Neural crest cell (in vitro differentiated cells): ENCODE results near the gene YES1. TPM values are rescaled to one million over a fixed set of nuclear protein-coding genes. Genes with fewer than 3 reads are reported as not detected.
A peak's percentile ranks its signal among the peaks of the same experiment; 100 is the strongest.
"Not testable (repeated sequence)": the region's sequence is repeated elsewhere in the genome, so short reads cannot be mapped to it uniquely, and the experiment has no call there.

Source experiments
- DNase-seq: peaks from one replicate; pipeline ENCODE4 v3.0.0; 2021; ENCODE audit warnings: low read depth, mixed read lengths, low spot score
- H3K27ac Mint-ChIP-seq: one replicate; pipeline ENCODE4 v1.8.0; 2021; ENCODE audit warnings: mild to moderate bottlenecking, mixed read lengths; ENCODE audit not compliant: unreplicated experiment
- H3K27me3 Mint-ChIP-seq: 2 replicates; pipeline ENCODE4 v1.8.0; 2021; ENCODE audit warnings: low read depth, mild to moderate bottlenecking, mixed read lengths
- H3K36me3 Mint-ChIP-seq: 2 replicates; pipeline ENCODE4 v1.8.0; 2021; ENCODE audit warnings: low read depth, mild to moderate bottlenecking, mixed read lengths
- H3K4me1 Mint-ChIP-seq: 2 replicates; pipeline ENCODE4 v1.8.0; 2021; ENCODE audit warnings: mixed read lengths
- H3K4me3 Mint-ChIP-seq: one replicate; pipeline ENCODE4 v1.8.0; 2021; ENCODE audit warnings: mild to moderate bottlenecking, mixed read lengths
- H3K9me3 Mint-ChIP-seq: 2 replicates; pipeline ENCODE4 v1.8.0; 2021; ENCODE audit warnings: mixed read lengths
- total RNA-seq: library from RNA; stranded (reverse); gene quantifications from 2 replicates; pipeline ENCODE4 v1.2.1, GENCODE V29; 2021
- TF ChIP-seq, protein P1 (sequence below): fragments of 200-600 bp; sonication (generic); conservative IDR thresholded peaks from 2 replicates; pipeline ENCODE4 v1.5.0; 2021; ENCODE audit warnings: antibody characterized with exemption, mild to moderate bottlenecking

YES1 gene
- total RNA-seq, 1 donor from 2014 or later: 54.7 TPM

GRCh38 chr18:685438-685837, 126.6 kb downstream of the YES1 start:
- Mint-ChIP-seq H3K36me3 (peaks cover 17% of the 10 kb centered on the region), H3K9me3 (no peaks in the 10 kb centered on the region), H3K27ac (peak overlapping the region; percentile 43), H3K4me1 (peaks cover 22% of the 10 kb centered on the region), H3K4me3 (no peak overlapping the region), H3K27me3 (no peaks in the 10 kb centered on the region)
- DNase-seq: no peak
- TF ChIP-seq, protein P1, sequence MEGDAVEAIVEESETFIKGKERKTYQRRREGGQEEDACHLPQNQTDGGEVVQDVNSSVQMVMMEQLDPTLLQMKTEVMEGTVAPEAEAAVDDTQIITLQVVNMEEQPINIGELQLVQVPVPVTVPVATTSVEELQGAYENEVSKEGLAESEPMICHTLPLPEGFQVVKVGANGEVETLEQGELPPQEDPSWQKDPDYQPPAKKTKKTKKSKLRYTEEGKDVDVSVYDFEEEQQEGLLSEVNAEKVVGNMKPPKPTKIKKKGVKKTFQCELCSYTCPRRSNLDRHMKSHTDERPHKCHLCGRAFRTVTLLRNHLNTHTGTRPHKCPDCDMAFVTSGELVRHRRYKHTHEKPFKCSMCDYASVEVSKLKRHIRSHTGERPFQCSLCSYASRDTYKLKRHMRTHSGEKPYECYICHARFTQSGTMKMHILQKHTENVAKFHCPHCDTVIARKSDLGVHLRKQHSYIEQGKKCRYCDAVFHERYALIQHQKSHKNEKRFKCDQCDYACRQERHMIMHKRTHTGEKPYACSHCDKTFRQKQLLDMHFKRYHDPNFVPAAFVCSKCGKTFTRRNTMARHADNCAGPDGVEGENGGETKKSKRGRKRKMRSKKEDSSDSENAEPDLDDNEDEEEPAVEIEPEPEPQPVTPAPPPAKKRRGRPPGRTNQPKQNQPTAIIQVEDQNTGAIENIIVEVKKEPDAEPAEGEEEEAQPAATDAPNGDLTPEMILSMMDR: no peak

DNA sequence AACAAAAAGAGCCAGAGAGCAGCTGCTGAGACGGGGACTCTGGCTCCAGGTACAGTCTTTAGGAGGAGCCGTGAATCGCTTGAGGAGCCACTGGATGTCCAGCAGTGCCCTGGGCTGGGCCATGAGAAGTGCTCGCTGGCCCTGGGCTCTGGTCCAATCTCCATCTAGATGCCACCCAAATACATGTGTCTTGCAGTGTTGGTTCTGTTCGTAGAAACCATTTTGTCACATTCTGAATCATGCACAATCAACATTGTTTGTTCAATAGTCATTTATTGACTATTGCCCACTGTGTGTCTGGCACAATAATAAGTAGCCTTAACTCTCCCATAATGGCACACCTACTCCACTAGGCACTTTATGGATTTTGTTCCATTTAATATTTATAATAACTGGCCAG, 128.5 kb downstream of the YES1 start:
- Mint-ChIP-seq H3K4me3 (no peak overlapping the region), H3K4me1 (peaks cover 22% of the 10 kb centered on the region), H3K9me3 (no peaks in the 10 kb centered on the region), H3K27ac (no peak overlapping the region), H3K36me3 (peaks cover 19% of the 10 kb centered on the region), H3K27me3 (no peaks in the 10 kb centered on the region)
- TF ChIP-seq, protein P1: no peak
- no peak for DNase-seq

GRCh38 chr18:682833-683232, 129.2 kb downstream of the YES1 start:
- no peak overlapping the region for H3K27ac Mint-ChIP-seq
- peaks cover 19% of the 10 kb centered on the region for H3K36me3 Mint-ChIP-seq
- H3K9me3 Mint-ChIP-seq: no peaks in the 10 kb centered on the region
- H3K4me3 Mint-ChIP-seq: no peak overlapping the region
- peaks cover 22% of the 10 kb centered on the region for H3K4me1 Mint-ChIP-seq
- TF ChIP-seq, protein P1: no peak
- no peaks in the 10 kb centered on the region for H3K27me3 Mint-ChIP-seq
- no peak for DNase-seq

- H3K27me3 Mint-ChIP-seq: not testable (repeated sequence)
These were observed 129.6 kb downstream of the YES1 start for GRCh38 chr18:682416-682815.

GRCh38 chr18:681985-682384, 130.1 kb downstream of the YES1 start:
- H3K36me3 Mint-ChIP-seq: peaks cover 14% of the 10 kb centered on the region
- no peaks in the 10 kb centered on the region for H3K9me3 Mint-ChIP-seq
- no peak overlapping the region for H3K27ac Mint-ChIP-seq
- TF ChIP-seq, protein P1: no peak
- H3K4me3 Mint-ChIP-seq: no peak overlapping the region
- H3K4me1 Mint-ChIP-seq: peaks cover 16% of the 10 kb centered on the region
- no peak for DNase-seq
- H3K27me3 Mint-ChIP-seq: no peaks in the 10 kb centered on the region

More at GRCh38 chr18:682416-682815, 129.6 kb downstream of the YES1 start:
- H3K4me3 Mint-ChIP-seq, H3K9me3 Mint-ChIP-seq, H3K27ac Mint-ChIP-seq, DNase-seq: not testable (repeated sequence)
- Mint-ChIP-seq H3K36me3 (peaks cover 17% of the 10 kb centered on the region), H3K4me1 (peaks cover 20% of the 10 kb centered on the region)

- H3K4me1 Mint-ChIP-seq: peaks cover 1% of the 10 kb centered on the region
- H3K4me3 Mint-ChIP-seq: peak overlapping the region; percentile 9
- TF ChIP-seq, protein P1: no peak
- peaks cover 9% of the 10 kb centered on the region for H3K36me3 Mint-ChIP-seq
- no peak overlapping the region for H3K27ac Mint-ChIP-seq
- DNase-seq: no peak
- H3K9me3 Mint-ChIP-seq: no peaks in the 10 kb centered on the region
- H3K27me3 Mint-ChIP-seq: no peaks in the 10 kb centered on the region
These were observed 131.7 kb downstream of the YES1 start for GRCh38 chr18:680392-680791.
